Measurements from ENCODE around the gene DUSP15.
A peak's percentile ranks its signal among the peaks of the same experiment; 100 is the strongest.
"Not testable (repeated sequence)": the region's sequence is repeated elsewhere in the genome, so short reads cannot be mapped to it uniquely, and the experiment has no call there.

DUSP15 gene

DNA sequence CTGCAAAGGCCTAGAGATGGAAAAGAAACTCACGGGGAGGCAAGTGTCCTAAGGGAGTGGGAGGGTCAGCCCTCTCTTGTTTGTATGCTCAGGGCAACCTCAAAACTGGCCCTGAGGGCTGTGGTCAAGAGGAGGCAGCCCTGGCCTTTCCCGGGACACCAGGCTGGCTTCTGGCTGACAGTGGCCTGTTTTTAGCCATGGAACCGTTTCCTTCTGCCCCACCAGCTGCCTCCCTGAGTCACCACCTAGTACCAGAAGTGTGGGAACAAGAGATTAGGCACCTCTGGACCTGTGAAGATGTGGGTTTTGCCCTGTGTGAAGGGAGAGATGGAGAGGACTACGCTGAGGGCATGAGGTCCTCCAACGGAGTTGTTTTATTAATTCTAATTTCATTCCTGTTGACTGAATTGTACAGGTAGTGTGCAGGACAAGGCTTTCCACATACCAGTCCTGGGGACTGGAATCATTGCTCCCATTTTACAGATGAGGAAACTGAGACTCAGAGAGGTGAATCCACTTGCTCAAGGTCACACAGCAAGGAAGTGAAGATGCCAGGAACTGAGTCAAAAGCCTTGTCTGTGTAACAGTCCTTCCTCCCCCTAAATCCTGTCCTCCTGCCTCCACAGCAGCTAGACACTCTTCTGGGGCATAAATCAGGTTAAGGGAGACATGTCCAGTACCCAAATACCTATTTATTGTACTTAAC, 30.4 kb downstream of the DUSP15 start:
- DNase-seq (ENCODE audit: low read depth, low spot score), result no peak

DNA sequence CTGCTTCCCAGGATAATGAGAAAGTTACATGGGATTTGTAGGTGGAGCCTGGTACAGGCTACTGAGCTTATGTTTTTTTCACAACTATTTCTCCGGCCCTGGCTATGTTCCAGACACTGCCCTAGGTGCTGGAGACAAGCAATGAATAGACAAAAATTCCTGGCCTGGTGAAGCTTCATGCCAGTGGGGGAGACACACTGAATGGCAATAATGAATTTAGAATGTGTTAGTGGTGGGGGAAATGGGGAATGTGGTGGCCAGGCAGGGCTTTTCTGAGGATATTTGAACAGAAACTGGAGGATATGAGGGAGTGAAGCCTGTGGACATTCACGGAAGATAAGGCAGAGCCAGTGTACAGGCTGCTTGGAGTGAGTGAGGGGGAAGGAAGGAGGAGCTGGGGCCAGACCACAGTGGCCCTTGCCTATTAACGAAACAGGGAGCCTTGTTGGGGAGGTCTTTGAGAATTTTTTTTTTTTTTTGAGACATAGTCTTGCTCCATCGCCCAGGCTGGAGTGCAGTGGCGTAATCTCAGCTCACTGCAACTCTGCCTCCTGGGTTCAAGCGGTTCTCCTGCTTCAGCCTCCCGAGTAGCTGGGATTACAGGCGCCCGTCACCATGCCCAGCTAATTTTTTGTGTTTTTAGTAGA, 31.6 kb downstream of the DUSP15 start:
- no peak for DNase-seq (ENCODE audit: low read depth, low spot score)

GRCh38 chr20:31837896-31838397, 32.4 kb downstream of the DUSP15 start:
- DNase-seq (ENCODE audit: low read depth, low spot score), result no peak

- DNase-seq (ENCODE audit: low read depth, low spot score), result no peak
These were observed 33.3 kb downstream of the DUSP15 start for GRCh38 chr20:31836853-31837608.

GRCh38 chr20:31835977-31836852, 34.1 kb downstream of the DUSP15 start:
- peak; percentile 74 for DNase-seq (ENCODE audit: low read depth, low spot score)

DNA sequence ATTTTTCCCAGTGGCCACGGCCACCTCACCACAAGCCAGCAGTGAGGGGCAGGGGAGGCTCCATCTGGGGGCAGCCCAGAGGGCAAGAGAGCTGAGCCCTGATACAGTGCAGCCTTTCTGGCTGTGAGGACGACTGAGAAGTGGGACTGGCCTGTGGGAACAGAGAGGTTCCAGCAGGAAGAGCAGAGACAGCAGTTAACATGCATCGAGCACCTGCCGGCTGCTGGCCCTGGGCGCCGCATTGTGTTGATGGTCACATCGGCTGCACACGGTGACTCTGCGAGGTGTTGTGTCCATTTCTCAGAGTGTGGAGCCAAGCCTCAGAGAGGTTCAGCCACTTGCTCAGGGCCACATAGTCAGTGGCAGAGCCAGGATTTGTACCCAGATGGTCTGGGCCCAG, 34.8 kb downstream of the DUSP15 start:
- no peak for DNase-seq (ENCODE audit: low read depth, low spot score)

DNA sequence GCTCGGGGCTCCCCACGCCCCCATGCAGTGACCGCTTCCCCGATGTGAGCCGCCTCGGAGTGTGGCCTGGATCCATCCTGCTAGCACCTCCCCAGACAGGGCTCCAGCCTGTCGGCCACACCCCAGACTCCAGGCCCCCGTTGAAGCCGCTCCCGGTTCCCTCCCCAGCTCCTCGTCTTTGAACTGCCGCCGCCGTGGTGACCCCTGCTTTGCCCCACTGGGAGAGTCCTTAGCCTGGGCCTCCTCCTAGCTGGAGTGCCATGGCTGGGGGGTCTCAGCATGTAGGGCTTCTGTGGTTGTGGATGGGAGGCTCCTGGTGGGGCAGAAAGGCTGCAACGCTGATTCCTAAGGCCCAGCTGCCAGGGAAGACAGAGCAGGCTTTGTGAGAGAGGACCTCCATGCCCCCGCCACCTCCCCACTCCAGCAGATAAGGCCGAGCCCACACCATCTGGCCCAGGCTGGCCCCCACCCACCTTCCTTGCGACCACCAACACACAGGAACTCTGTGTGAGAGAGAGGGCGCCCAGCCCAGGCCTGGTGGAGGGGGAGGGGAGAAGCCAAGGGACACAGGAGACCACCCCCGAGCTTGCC, 36.3 kb downstream of the DUSP15 start:
- DNase-seq (ENCODE audit: low read depth, low spot score), result no peak

DNA sequence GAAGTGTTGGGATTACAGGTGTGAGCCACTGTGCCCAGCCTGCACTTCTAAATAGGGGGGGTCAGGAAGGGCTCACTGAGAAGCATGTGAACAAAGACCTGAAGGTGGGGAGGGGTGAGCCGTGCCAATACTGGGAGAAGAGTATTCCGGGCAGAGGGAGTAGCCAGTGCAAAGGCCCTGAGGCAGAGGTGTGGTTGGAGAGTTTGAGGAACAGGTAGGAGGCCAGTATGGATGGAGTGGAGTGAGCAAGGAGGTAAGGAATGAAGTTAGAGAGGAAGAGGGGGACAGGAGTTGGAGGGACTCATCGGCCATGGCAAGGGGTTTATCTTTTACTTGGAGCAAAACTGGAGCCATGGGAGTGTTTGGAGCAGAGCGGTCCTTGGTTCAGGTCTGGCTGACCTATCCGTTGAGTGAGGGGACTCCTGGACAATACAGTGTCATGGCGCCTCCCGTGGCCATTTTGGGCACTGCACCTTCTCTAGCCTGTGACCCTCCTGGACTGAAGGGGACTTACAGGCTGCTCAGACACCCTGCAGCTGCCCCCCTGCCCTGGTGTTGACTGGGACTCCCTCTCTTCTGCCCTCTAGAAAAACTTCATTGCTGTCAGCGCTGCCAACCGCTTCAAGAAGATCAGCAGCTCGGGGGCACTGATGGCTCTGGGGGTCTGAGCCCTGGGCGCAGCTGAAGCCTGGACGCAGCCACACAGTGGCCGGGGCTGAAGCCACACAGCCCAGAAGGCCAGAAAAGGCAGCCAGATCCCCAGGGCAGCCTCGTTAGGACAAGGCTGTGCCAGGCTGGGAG, 37.0 kb downstream of the DUSP15 start:
- DNase-seq (ENCODE audit: low read depth, low spot score), result no peak

- no peak for DNase-seq (ENCODE audit: low read depth, low spot score)
These were observed 38.5 kb downstream of the DUSP15 start for GRCh38 chr20:31831771-31832306.

DNA sequence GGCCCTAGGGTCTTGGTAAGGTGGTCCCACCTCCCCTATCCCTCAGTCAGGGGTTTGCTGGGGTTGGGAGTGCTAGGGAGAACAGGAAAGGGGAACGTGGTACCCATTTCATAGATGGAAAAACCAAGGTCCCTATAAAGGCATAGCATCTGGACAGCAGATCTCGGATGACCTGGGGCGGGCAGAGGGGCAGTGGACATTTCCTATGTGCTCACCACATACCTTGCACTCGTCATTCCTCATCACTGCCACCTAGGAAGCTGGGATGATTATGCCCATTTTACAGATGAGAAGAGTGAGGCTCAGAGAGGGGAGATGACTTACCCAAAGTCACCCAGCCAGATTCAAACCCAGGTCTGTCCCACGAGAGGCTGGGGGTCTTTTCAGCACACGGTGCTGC, 39.1 kb downstream of the DUSP15 start:
- DNase-seq (ENCODE audit: low read depth, low spot score), result no peak

DNA sequence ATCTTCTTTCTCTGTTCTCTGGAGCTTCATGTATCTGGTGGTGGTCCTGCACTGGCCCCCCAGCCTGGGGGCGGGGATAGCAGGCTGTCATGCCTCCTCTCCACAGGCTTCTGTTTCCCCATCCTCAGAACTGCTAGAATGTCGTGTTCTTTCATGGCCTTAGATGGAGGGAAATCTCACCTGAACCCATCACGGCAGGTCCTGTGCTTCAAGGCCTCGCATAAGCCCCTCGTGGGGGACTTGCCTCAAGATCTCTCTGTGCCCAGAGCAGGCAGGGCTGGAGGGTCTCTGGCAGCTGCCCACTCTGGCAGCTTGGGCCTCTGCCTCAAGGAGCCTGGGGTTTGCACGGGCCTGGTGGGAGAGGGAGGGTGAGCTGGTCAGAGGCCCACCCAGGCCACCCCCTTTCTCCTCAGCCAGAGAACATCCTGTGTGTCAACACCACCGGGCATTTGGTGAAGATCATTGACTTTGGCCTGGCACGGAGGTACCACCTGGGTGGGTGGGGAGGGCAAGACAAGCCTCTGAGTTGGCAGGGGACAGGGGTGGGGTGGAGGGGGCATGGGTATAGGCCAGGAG, 39.8 kb downstream of the DUSP15 start:
- DNase-seq (ENCODE audit: low read depth, low spot score), result no peak

DNA sequence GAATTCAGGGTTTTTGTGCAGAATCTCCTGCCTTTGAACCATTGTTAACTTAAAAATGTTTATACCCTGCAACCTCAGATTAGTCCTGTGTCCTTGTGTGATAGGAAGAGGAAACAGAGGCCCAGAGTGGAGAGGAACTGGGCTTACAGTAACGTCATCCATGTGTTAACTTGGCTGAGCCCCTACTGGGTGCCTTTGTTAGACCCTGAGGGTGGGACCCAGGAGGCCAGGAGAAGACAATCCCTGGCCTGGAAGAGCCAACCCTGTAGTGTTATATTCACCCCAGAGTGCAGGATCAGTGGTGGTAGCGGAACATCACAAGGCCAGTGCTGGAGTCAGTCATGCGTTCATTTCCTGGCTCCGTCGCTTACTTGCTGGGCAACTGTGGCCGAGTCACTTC, 40.6 kb downstream of the DUSP15 start:
- no peak for DNase-seq (ENCODE audit: low read depth, low spot score)

GRCh38 chr20:31828016-31828415, 42.3 kb downstream of the DUSP15 start:
- DNase-seq (ENCODE audit: low read depth, low spot score), result not testable (repeated sequence)

GRCh38 chr20:31827059-31827458, 43.3 kb downstream of the DUSP15 start:
- no peak for DNase-seq (ENCODE audit: low read depth, low spot score)

- no peak for DNase-seq (ENCODE audit: low read depth, low spot score)
These were observed 44.3 kb downstream of the DUSP15 start for GRCh38 chr20:31826074-31826473.

DNA sequence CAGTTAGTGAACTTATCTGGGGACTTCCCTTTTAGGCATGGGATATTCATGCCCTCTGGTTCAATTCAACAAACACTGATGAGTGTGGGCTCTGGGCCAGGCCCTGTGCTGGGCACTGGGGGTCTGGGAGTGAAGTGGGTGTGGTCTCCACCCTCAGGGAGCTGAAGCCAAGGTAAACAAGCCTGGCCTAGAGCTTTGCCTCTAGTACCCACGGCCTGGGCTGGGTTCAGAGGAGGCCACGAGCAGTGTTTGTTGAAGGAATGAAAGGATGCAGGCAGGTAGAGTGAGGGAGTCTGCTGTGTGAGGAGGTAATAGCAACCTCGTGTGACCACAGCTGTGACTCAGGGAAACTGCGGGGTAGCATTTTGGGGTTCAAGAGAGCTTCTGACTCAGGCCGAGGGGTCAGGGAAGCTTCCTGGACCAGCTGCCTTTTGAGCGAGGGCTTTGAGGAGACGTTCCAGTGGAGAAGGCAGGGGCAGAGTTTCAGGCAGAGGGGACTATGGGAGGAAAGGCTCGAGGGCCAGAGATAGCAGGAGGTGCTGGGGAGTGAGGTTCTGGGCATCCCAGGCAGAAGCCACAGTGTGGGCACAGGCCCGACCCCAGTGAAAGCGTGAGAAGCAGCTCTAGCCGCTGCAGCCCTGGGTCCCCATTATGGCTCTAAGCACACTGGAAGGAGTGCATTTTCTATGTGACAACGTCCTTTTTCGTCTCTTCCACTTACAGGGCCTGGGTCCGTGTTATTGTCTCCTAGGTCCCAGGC, 45.6 kb downstream of the DUSP15 start:
- no peak for DNase-seq (ENCODE audit: low read depth, low spot score)

DNA sequence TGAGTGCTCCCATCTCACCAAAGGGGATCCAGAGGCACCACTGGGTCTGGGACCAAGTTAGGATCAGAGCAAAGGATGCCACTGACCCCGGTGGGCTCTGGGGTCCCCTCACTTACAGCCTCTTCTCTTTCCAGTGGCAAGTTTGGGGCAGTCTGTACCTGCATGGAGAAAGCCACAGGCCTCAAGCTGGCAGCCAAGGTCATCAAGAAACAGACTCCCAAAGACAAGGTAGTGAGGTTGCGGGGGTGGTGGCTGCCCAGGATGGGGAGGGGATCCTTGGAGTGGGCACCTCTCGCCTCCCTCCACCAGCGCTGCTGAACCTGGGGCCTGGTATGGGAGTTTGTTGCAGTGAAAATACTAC, 46.2 kb downstream of the DUSP15 start:
- DNase-seq (ENCODE audit: low read depth, low spot score), result no peak

- DNase-seq (ENCODE audit: low read depth, low spot score), result no peak
These were observed 46.8 kb downstream of the DUSP15 start for GRCh38 chr20:31823360-31824124.

All from brain pericyte (primary cell).